Astrocyte of the cerebellum (primary cell): Measurements from ENCODE around the gene VWC2L.

ENCODE experiments used
- DNase-seq: peaks from one replicate; pipeline ENCODE4 v3.0.0-alpha.2; 2011; ENCODE audit warnings: low read depth
- H3K4me3 ChIP-seq: 2 replicates; pipeline ENCODE4 v1.5.1; 2011; ENCODE audit warnings: mild to moderate bottlenecking, low read depth, low read length, moderate library complexity
- in situ Hi-C: cut with HindIII; loops from 2 replicates; pipeline ENCODE4 v1.10.0; 2017; ENCODE audit warnings: low sequenced_read_pairs
- TF ChIP-seq, protein P1 (sequence below): IDR thresholded peaks from 2 replicates; pipeline ENCODE4 v1.5.1; 2012; ENCODE audit warnings: low read length, low read depth, moderate library complexity, mild to moderate bottlenecking; ENCODE audit errors: missing control alignments

Gene VWC2L

GRCh38 chr2:214492152-214492551, 81.3 kb downstream of the VWC2L start:
- DNase-seq, result no peak
- H3K4me3 ChIP-seq, result no peak overlapping the region
- in situ Hi-C loops, result no loop called here
- TF ChIP-seq, protein P1, sequence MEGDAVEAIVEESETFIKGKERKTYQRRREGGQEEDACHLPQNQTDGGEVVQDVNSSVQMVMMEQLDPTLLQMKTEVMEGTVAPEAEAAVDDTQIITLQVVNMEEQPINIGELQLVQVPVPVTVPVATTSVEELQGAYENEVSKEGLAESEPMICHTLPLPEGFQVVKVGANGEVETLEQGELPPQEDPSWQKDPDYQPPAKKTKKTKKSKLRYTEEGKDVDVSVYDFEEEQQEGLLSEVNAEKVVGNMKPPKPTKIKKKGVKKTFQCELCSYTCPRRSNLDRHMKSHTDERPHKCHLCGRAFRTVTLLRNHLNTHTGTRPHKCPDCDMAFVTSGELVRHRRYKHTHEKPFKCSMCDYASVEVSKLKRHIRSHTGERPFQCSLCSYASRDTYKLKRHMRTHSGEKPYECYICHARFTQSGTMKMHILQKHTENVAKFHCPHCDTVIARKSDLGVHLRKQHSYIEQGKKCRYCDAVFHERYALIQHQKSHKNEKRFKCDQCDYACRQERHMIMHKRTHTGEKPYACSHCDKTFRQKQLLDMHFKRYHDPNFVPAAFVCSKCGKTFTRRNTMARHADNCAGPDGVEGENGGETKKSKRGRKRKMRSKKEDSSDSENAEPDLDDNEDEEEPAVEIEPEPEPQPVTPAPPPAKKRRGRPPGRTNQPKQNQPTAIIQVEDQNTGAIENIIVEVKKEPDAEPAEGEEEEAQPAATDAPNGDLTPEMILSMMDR, result no peak

DNA sequence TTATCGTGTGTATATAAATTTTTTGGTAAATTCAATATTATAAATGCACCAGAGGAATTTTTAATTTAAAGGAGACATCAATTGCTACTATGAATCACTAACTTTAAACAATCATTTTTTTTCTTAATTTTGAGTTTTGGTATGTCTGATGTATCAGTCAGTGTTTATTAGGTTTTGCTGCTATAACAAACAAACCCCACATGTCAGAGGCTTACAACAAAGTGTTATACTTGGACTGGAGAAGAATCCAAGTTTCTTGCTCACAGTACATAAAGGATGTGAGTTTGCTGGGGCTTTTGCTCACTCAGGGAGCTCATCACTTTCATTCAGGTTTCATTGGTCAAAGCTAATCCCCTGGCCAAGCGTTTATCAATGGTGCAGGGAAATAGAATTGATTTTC, 81.8 kb downstream of the VWC2L start:
- no peak for DNase-seq

GRCh38 chr2:214497489-214497888, 86.6 kb downstream of the VWC2L start:
- TF ChIP-seq, protein P1, result no peak
- DNase-seq, result no peak
- in situ Hi-C loops, result no loop called here
- no peak overlapping the region for H3K4me3 ChIP-seq

More for the DNA sequence above, 81.8 kb downstream of the VWC2L start:
- TF ChIP-seq, protein P1, result no peak
- in situ Hi-C loops, result no loop called here
- no peak overlapping the region for H3K4me3 ChIP-seq

DNA sequence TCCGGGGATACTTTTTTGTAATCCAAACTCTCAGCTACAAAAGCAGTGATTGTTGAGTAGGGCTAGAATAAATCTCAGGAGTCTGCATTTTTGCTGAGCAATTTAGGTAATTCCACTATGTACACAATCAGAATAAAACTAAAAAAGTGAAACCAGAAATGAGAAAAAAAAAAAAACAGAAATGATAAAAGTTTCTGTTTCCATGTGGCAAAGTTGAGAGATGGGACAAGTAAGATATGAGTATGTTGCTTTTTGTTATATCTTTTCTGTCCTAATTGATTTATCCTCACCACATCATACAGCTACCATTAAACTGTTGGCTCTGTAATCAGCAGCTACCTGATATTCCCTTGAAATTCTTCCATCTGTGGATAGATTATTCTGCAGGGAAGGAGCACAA, 92.7 kb downstream of the VWC2L start:
- DNase-seq, result no peak
- in situ Hi-C loops, result no loop called here
- no peak overlapping the region for H3K4me3 ChIP-seq
- TF ChIP-seq, protein P1, result no peak

DNA sequence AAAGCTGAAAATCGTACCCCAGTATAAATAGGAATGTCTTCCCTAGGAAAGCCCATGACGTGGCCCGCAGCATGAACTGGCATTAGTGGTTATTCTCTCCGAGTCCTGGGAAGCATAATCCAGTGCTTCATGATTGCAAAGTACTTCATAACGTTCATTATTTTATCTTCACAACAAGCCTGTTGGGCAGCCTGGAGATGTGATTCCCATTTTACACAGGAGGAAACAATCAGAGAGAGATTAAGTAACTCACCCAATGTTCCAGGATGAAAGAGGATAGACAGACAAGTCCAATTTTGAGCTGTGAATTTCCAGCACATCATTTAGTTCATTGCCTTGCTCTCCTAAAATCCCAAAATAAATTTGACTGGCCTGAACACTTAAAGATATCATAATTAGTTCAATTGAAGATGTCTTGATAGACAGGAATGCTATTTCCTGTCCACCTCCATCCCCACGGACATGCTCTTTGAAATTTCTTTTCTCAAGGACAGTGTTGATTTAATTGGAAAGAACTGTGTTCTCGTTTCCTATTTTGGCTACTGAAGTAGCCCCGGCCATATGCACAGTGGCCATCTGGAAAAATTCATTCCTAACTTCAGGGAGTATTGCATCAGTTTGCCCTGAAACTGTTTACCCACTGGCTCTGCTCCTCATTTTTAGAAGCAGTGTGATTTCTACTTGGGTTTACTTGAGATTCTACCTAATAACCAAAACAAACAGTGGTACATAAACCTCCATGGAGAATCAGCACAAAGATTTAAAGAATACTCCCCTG, 93.9 kb downstream of the VWC2L start:
- H3K4me3 ChIP-seq, result no peak overlapping the region
- DNase-seq, result no peak
- in situ Hi-C loops, result no loop called here
- TF ChIP-seq, protein P1, result no peak

DNA sequence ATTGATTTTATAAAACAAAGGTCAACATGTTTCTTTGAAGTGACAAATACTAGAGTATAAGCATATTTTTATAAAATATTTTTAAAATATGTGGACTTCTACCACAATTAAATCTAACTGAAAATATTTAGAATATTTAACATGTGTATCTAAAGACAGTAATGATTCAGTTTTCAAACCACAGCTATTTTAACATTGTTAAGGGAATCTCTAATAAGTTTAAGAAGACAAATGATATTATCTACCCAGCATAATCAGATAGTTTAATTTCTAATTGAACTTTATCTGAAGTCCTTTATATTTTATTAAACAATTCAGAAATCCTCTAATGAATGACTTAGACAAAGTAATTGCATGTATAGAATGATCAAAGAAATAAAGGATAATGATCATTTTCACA, 96.2 kb downstream of the VWC2L start:
- in situ Hi-C loops, result no loop called here
- TF ChIP-seq, protein P1, result no peak
- H3K4me3 ChIP-seq, result no peak overlapping the region
- no peak for DNase-seq
